ENCODE data around the gene ZNF425. TPM values are rescaled to one million over a fixed set of nuclear protein-coding genes. Genes with fewer than 3 reads are reported as not detected.
A peak's percentile ranks its signal among the peaks of the same experiment; 100 is the strongest.

The ZNF425 gene
- total and polyA plus RNA-seq, 9 of the 15 experiments (the other 6 are each of a cell fraction or from before 2014, with no cell fraction given): 0.03 to 0.89 (median 0.54) TPM

DNA sequence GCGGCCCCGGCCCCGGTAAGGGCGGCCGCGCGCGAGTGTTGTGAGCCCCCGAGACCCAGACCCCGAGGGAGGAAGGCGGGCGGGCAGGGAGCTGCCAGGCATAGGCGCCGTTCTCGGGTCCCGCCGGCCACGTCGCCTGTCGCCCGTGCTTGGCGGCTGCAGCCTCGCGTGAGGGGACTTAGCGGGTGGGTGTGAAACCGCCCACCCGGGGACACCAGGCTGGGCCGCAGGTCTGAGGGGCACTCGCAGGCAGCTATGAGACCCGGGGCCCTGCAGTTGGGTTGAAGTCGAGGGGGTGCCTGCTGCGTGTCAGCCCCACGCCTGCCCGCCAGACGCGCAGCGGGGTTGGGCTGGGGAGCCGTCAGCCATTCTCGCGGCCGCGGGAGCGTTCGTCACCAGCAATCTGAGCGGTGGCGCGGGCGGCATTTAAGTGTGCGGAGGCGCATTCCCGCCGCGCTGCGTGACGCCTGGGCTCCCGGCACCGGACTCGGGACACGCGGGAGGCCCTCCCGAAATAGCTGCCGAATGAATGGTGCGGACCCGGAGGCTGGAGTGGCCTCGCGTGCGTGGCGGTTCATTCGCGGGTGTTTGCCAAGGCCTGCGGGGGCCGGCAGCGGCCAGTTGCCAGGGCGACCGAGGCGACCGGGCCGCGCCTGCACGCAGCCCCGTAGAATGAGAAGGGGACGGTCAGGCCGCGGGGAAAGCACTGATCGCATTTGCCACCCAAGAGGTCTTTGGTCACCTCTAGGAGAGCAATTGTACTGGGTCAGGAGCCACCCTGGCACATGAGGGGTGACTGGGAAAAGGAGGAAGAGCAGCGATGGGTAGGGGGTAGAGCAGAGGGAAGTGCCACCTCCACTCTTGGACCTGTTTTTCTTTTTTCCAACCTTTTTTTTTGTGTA lies 21.9 kb upstream of the ZNF425 start (continued):
- TF ChIP-seq, protein P1, sequence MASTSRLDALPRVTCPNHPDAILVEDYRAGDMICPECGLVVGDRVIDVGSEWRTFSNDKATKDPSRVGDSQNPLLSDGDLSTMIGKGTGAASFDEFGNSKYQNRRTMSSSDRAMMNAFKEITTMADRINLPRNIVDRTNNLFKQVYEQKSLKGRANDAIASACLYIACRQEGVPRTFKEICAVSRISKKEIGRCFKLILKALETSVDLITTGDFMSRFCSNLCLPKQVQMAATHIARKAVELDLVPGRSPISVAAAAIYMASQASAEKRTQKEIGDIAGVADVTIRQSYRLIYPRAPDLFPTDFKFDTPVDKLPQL (IDR thresholded peaks at IDR 0.05; ENCODE audit: extremely low read depth, insufficient read length): no peak
- peak; percentile 80 for TF ChIP-seq ZBTB33 (CRISPR knock-in tag; IDR thresholded peaks at IDR 0.05)
- TF ChIP-seq SMAD2 (IDR thresholded peaks at IDR 0.05; ENCODE audit: low read depth, low read length): no peak
- TF ChIP-seq MYNN (IDR thresholded peaks at IDR 0.05): no peak; the same call in 1 of the 2 replicates
- TF ChIP-seq MYNN (CRISPR knock-in tag; IDR thresholded peaks at IDR 0.05): no peak
- peak; percentile 65 for TF ChIP-seq CTBP1 (IDR thresholded peaks at IDR 0.05; ENCODE audit: borderline replicate concordance)
- TF ChIP-seq TEAD4 (IDR thresholded peaks at IDR 0.05; ENCODE audit: low read length): no peak
- TF ChIP-seq TEAD4 (CRISPR knock-in tag; IDR thresholded peaks at IDR 0.05; ENCODE audit: borderline replicate concordance): 0 out of 2 replicates have a peak, but pooled peaks have one; percentile 22
- TF ChIP-seq KDM2B (CRISPR knock-in tag; IDR thresholded peaks at IDR 0.05): 0 out of 2 replicates have a peak, but pooled peaks have one; percentile 17
- peak; percentile 86; the same call in 1 of the 2 replicates for TF ChIP-seq FOXK1 (CRISPR knock-in tag; IDR thresholded peaks at IDR 0.05; ENCODE audit: borderline replicate concordance)
- TF ChIP-seq HMBOX1 (IDR thresholded peaks at IDR 0.05): no peak
- TF ChIP-seq HDAC8 (tag; IDR thresholded peaks at IDR 0.05): no peak
- TF ChIP-seq ZNF583 (CRISPR knock-in tag; IDR thresholded peaks at IDR 0.05): 0 out of 2 replicates have a peak, but pooled peaks have one; percentile 12
- no peak for TF ChIP-seq ZNF197 (CRISPR knock-in tag; IDR thresholded peaks at IDR 0.05; ENCODE audit: low read depth)
- TF ChIP-seq GTF2F1 (IDR thresholded peaks at IDR 0.05; ENCODE audit: low read depth, low read length): no peak
- TF ChIP-seq, protein P2, sequence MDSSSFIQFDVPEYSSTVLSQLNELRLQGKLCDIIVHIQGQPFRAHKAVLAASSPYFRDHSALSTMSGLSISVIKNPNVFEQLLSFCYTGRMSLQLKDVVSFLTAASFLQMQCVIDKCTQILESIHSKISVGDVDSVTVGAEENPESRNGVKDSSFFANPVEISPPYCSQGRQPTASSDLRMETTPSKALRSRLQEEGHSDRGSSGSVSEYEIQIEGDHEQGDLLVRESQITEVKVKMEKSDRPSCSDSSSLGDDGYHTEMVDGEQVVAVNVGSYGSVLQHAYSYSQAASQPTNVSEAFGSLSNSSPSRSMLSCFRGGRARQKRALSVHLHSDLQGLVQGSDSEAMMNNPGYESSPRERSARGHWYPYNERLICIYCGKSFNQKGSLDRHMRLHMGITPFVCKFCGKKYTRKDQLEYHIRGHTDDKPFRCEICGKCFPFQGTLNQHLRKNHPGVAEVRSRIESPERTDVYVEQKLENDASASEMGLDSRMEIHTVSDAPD (CRISPR knock-in tag; IDR thresholded peaks at IDR 0.05): no peak
- TF ChIP-seq PHF21A (IDR thresholded peaks at IDR 0.05; ENCODE audit: borderline replicate concordance, low read depth): peak; percentile 84
- TF ChIP-seq ZNF133 (CRISPR knock-in tag; IDR thresholded peaks at IDR 0.05): 0 out of 2 replicates have a peak, but pooled peaks have one; percentile 26
- TF ChIP-seq WHSC1 (IDR thresholded peaks at IDR 0.05; ENCODE audit: low read length): no peak
- TF ChIP-seq ZNF395 (CRISPR knock-in tag; IDR thresholded peaks at IDR 0.05): no peak

Data from K562 (cell line).